GM23338 (cell line): Measurements from ENCODE around the gene IMMP2L.

Experiments used
- CREB1 ChIP-seq: fragments of 250-450 bp; sonication (Bioruptor Pico); IDR thresholded peaks from 2 replicates; pipeline ENCODE4 v1.5.0; 2020; ENCODE audit warnings: low read depth, mild to moderate bottlenecking, moderate library complexity
- EZH2 ChIP-seq: fragments of 200-600 bp; sonication (generic); IDR thresholded peaks from one replicate; pipeline ENCODE4 v1.8.0; 2017; ENCODE audit warnings: antibody characterized with exemption, mild to moderate bottlenecking, low read depth; ENCODE audit not compliant: unreplicated experiment
- EZH2phosphoT487 ChIP-seq: fragments of 200-600 bp; sonication (generic); IDR thresholded peaks from one replicate; pipeline ENCODE4 v1.8.1; 2018; ENCODE audit warnings: antibody characterized with exemption; ENCODE audit not compliant: unreplicated experiment
- JUNB ChIP-seq: IDR thresholded peaks from one replicate; pipeline ENCODE4 v1.6.1; 2016; ENCODE audit warnings: antibody characterized with exemption; ENCODE audit not compliant: unreplicated experiment
- NANOG ChIP-seq: IDR thresholded peaks from 2 replicates; pipeline ENCODE4 v1.6.1; 2016; ENCODE audit warnings: antibody characterized with exemption, borderline replicate concordance
- POLR2AphosphoS5 ChIP-seq: IDR thresholded peaks from 2 replicates; pipeline ENCODE4 v1.6.1; 2016; ENCODE audit warnings: antibody characterized with exemption, low read depth
- ZNF114 ChIP-seq: fragments of 250-450 bp; sonication (Bioruptor Pico); IDR thresholded peaks from 2 replicates; pipeline ENCODE4 v1.5.0; 2020; ENCODE audit warnings: mild to moderate bottlenecking, moderate library complexity
- ZNF331 ChIP-seq: fragments of 250-450 bp; sonication (Bioruptor Pico); IDR thresholded peaks from 2 replicates; pipeline ENCODE4 v1.5.0; 2020; ENCODE audit warnings: low read depth, mild to moderate bottlenecking, moderate library complexity
- TF ChIP-seq, protein P1 (sequence below): IDR thresholded peaks from one replicate; pipeline ENCODE4 v1.6.1; 2018; ENCODE audit warnings: antibody characterized with exemption; ENCODE audit not compliant: unreplicated experiment
- TF ChIP-seq, protein P2 (sequence below), 2 experiments: fragments of 200-600 bp in 1 of 2; sonication (generic) in 1 of 2; conservative IDR thresholded peaks; 2 replicates each; pipeline versions ENCODE4 v1.5.1 to v1.6.1; 2016 to 2017; ENCODE audit warnings: antibody characterized with exemption in 2 of 2, low read depth in 2 of 2, mild to moderate bottlenecking in 2 of 2, moderate library complexity in 1 of 2
- TF ChIP-seq, protein P3 (sequence below): fragments of 250-450 bp; sonication (Bioruptor Pico); IDR thresholded peaks from 2 replicates; pipeline ENCODE4 v1.5.0; 2020; ENCODE audit warnings: mild to moderate bottlenecking, moderate library complexity
- TF ChIP-seq, protein P4 (sequence below): IDR thresholded peaks from 2 replicates; pipeline ENCODE4 v1.6.1; 2016; ENCODE audit warnings: antibody characterized with exemption

DNA sequence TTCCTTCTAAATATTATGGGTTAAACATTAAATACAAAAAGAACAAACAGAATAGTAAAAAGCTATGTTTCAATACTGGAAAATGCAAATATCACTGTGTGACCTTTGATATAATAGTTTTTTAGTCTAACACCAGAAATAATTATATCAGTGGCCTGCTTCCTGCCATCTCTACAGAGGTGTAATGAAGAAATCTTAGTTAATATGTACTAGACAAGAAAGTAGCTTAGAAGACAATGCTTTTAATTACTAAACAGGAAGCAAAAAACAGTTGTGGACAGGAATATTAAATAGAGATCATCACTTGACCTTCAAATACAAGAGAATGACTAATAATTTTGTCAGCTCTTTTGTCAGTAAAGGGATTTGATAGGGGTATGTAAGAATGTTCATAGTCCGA is 518.7 kb downstream of the IMMP2L start:
- TF ChIP-seq EZH2phosphoT487 (no peak), EZH2 (no peak), POLR2AphosphoS5 (no peak), NANOG (no peak), ZNF331 (CRISPR knock-in tag) (no peak), JUNB (no peak), CREB1 (CRISPR knock-in tag) (no peak), ZNF114 (CRISPR knock-in tag) (no peak)
- TF ChIP-seq, protein P1, sequence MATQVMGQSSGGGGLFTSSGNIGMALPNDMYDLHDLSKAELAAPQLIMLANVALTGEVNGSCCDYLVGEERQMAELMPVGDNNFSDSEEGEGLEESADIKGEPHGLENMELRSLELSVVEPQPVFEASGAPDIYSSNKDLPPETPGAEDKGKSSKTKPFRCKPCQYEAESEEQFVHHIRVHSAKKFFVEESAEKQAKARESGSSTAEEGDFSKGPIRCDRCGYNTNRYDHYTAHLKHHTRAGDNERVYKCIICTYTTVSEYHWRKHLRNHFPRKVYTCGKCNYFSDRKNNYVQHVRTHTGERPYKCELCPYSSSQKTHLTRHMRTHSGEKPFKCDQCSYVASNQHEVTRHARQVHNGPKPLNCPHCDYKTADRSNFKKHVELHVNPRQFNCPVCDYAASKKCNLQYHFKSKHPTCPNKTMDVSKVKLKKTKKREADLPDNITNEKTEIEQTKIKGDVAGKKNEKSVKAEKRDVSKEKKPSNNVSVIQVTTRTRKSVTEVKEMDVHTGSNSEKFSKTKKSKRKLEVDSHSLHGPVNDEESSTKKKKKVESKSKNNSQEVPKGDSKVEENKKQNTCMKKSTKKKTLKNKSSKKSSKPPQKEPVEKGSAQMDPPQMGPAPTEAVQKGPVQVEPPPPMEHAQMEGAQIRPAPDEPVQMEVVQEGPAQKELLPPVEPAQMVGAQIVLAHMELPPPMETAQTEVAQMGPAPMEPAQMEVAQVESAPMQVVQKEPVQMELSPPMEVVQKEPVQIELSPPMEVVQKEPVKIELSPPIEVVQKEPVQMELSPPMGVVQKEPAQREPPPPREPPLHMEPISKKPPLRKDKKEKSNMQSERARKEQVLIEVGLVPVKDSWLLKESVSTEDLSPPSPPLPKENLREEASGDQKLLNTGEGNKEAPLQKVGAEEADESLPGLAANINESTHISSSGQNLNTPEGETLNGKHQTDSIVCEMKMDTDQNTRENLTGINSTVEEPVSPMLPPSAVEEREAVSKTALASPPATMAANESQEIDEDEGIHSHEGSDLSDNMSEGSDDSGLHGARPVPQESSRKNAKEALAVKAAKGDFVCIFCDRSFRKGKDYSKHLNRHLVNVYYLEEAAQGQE, result no peak
- TF ChIP-seq, protein P2, sequence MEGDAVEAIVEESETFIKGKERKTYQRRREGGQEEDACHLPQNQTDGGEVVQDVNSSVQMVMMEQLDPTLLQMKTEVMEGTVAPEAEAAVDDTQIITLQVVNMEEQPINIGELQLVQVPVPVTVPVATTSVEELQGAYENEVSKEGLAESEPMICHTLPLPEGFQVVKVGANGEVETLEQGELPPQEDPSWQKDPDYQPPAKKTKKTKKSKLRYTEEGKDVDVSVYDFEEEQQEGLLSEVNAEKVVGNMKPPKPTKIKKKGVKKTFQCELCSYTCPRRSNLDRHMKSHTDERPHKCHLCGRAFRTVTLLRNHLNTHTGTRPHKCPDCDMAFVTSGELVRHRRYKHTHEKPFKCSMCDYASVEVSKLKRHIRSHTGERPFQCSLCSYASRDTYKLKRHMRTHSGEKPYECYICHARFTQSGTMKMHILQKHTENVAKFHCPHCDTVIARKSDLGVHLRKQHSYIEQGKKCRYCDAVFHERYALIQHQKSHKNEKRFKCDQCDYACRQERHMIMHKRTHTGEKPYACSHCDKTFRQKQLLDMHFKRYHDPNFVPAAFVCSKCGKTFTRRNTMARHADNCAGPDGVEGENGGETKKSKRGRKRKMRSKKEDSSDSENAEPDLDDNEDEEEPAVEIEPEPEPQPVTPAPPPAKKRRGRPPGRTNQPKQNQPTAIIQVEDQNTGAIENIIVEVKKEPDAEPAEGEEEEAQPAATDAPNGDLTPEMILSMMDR (conservative IDR thresholded peaks at IDR 0.05; ENCODE audit: low read depth in 2 of 2), result no peak
- TF ChIP-seq, protein P3, sequence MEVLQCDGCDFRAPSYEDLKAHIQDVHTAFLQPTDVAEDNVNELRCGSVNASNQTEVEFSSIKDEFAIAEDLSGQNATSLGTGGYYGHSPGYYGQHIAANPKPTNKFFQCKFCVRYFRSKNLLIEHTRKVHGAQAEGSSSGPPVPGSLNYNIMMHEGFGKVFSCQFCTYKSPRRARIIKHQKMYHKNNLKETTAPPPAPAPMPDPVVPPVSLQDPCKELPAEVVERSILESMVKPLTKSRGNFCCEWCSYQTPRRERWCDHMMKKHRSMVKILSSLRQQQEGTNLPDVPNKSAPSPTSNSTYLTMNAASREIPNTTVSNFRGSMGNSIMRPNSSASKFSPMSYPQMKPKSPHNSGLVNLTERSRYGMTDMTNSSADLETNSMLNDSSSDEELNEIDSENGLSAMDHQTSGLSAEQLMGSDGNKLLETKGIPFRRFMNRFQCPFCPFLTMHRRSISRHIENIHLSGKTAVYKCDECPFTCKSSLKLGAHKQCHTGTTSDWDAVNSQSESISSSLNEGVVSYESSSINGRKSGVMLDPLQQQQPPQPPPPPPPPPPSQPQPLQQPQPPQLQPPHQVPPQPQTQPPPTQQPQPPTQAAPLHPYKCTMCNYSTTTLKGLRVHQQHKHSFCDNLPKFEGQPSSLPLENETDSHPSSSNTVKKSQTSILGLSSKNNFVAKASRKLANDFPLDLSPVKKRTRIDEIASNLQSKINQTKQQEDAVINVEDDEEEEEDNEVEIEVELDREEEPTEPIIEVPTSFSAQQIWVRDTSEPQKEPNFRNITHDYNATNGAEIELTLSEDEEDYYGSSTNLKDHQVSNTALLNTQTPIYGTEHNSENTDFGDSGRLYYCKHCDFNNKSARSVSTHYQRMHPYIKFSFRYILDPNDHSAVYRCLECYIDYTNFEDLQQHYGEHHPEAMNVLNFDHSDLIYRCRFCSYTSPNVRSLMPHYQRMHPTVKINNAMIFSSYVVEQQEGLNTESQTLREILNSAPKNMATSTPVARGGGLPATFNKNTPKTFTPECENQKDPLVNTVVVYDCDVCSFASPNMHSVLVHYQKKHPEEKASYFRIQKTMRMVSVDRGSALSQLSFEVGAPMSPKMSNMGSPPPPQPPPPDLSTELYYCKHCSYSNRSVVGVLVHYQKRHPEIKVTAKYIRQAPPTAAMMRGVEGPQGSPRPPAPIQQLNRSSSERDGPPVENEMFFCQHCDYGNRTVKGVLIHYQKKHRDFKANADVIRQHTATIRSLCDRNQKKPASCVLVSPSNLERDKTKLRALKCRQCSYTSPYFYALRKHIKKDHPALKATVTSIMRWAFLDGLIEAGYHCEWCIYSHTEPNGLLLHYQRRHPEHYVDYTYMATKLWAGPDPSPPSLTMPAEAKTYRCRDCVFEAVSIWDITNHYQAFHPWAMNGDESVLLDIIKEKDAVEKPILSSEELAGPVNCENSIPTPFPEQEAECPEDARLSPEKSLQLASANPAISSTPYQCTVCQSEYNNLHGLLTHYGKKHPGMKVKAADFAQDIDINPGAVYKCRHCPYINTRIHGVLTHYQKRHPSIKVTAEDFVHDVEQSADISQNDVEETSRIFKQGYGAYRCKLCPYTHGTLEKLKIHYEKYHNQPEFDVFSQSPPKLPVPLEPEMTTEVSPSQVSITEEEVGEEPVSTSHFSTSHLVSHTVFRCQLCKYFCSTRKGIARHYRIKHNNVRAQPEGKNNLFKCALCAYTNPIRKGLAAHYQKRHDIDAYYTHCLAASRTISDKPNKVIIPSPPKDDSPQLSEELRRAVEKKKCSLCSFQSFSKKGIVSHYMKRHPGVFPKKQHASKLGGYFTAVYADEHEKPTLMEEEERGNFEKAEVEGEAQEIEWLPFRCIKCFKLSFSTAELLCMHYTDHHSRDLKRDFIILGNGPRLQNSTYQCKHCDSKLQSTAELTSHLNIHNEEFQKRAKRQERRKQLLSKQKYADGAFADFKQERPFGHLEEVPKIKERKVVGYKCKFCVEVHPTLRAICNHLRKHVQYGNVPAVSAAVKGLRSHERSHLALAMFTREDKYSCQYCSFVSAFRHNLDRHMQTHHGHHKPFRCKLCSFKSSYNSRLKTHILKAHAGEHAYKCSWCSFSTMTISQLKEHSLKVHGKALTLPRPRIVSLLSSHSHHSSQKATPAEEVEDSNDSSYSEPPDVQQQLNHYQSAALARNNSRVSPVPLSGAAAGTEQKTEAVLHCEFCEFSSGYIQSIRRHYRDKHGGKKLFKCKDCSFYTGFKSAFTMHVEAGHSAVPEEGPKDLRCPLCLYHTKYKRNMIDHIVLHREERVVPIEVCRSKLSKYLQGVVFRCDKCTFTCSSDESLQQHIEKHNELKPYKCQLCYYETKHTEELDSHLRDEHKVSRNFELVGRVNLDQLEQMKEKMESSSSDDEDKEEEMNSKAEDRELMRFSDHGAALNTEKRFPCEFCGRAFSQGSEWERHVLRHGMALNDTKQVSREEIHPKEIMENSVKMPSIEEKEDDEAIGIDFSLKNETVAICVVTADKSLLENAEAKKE (CRISPR knock-in tag), result no peak
- TF ChIP-seq, protein P4, sequence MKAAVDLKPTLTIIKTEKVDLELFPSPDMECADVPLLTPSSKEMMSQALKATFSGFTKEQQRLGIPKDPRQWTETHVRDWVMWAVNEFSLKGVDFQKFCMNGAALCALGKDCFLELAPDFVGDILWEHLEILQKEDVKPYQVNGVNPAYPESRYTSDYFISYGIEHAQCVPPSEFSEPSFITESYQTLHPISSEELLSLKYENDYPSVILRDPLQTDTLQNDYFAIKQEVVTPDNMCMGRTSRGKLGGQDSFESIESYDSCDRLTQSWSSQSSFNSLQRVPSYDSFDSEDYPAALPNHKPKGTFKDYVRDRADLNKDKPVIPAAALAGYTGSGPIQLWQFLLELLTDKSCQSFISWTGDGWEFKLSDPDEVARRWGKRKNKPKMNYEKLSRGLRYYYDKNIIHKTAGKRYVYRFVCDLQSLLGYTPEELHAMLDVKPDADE, result no peak
